HG03159 (cell line): Measurements from ENCODE around the gene ANAPC5.
"Not testable (repeated sequence)": the region's sequence is repeated elsewhere in the genome, so short reads cannot be mapped to it uniquely, and the experiment has no call there.

Experiments
- ATAC-seq: cut with Tn5 transposase; IDR thresholded peaks from one replicate; pipeline ENCODE4 v1.9.1; 2021; ENCODE audit warnings: mild to moderate bottlenecking, moderate library complexity; ENCODE audit not compliant: unreplicated experiment

ANAPC5 gene, protein sequence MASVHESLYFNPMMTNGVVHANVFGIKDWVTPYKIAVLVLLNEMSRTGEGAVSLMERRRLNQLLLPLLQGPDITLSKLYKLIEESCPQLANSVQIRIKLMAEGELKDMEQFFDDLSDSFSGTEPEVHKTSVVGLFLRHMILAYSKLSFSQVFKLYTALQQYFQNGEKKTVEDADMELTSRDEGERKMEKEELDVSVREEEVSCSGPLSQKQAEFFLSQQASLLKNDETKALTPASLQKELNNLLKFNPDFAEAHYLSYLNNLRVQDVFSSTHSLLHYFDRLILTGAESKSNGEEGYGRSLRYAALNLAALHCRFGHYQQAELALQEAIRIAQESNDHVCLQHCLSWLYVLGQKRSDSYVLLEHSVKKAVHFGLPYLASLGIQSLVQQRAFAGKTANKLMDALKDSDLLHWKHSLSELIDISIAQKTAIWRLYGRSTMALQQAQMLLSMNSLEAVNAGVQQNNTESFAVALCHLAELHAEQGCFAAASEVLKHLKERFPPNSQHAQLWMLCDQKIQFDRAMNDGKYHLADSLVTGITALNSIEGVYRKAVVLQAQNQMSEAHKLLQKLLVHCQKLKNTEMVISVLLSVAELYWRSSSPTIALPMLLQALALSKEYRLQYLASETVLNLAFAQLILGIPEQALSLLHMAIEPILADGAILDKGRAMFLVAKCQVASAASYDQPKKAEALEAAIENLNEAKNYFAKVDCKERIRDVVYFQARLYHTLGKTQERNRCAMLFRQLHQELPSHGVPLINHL

DNA sequence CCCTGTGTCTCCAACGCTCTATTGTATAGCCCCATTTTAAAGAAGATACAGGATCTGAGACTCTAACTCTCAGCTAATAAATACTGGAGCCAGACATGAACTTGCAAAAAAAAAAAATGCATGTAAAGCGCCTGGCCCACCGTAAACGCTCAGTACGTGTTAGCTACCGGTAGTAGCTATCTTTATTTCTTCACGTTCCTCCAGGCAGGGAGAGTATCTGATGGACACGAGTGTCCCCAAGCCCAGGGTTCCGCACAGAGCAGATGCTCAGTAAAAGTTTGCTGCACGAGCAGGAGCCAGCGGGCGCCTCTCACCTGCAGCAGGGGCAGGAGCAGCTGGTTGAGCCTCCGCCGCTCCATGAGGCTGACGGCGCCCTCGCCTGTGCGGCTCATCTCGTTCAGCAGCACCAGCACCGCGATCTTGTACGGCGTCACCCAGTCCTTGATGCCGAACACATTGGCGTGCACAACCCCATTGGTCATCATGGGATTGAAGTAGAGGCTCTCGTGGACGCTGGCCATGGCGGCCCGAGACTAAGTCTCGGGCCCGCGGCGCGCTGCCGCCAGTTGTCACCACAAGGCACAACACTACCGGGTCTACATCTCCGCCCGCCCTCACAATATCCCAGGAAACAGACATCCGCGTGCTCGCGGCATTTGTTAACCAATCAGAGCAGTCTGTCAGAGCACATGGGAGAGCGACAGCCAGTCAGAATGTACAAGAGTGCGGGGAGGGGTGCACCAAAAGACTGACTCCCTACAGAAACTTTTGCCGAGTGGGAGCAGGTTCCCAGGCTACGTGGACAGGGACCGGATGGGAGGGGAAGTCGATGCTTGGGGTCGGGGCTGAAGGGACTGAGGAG lies at the start of gene ANAPC5:
ANAPC5 (minus strand) TSS at position 592 of the 862 bp plus-strand sequence; CDS start at position 521, 71 bp downstream.
- peak; percentile 97 for ATAC-seq

DNA sequence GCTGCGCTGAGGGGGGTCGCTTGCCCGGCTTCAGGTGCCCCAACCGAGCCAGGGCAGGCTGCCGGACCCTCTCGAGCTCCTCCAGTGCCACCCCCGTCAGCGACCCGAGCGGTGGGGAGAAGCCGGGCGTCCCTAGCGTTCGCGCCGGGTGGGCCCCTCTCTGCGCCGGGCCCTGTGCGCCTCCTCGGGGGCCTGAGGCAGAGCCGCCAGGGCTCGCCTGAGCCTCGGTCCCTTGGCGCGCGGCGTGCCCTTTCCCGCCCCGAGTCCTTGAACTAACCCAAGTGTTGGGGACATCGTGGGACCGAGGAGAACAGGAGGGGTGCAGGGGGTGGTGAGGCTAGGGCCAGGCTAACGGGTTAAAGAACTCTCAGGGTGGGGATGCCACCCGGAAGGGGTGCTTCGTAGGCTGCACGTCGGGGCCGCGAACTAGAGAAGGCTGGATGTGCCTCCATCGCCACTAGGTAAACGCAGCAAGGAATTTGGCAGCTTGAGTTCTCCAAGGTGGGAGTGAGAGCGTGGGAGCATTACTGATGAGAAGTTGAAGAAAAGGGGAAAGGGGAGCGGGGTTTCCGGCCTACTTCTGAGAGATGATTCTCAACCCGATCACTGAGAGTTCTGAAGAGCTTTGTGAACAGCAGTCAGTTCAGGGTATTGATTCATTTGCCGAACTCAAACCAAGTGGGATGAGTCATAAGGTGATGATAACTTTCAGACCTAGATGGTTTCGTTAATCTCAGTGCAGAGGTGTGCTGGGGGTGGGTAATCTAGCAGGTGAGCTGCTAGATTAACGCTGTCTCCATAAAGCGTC lies 48.3 kb upstream of the ANAPC5 start:
- peak; percentile 38 for ATAC-seq

DNA sequence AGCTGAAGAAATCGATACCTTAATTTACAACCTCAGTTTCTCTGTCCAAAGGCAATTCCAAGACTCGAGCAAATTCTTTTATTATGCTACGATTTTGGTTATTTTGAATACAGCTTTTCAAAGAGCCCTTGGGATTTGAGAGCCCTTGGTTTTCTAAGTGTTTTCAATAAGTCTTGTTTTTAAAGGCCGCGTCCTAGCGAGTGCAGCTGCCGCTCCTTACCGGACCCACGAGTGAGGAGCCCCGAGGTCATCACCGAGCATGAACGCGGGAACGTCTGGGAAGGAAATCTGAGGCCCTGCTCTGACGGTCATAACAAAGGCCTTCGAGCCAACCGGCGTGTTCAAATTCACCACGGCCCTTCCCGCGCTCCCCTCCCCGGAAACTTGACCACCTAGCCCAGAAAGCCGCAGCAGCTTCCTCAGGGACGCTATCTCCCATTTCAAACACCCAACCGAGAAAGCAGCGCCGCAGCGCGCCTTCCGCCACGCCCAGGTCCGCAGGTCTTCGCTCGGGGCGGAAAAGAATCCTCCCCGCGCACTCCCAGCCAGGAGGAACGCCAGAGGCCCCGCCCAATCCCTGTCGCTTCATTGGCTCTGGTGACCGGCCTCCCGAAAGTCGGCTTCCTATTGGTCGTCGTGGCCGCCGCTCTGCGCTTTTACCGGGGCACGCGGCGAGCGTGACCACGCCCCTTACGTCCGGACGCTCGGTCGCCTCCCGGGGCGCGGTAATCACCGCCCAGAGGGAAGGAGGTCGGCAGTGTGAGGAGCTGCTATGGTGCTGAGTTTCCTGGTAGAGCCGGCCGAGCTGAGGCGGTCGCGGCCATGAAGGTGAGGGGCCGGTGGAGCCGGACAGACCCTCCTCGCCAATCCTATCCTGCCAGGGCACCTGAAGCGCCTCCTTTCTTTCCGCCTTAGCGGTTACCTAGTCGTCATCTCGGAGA lies 47.5 kb upstream of the ANAPC5 start, which contains the start of gene RNF34:
RNF34 (plus strand) TSS at position 728 of the 941 bp plus-strand sequence; CDS start at position 823, 95 bp downstream.
- ATAC-seq, result peak; percentile 91

DNA sequence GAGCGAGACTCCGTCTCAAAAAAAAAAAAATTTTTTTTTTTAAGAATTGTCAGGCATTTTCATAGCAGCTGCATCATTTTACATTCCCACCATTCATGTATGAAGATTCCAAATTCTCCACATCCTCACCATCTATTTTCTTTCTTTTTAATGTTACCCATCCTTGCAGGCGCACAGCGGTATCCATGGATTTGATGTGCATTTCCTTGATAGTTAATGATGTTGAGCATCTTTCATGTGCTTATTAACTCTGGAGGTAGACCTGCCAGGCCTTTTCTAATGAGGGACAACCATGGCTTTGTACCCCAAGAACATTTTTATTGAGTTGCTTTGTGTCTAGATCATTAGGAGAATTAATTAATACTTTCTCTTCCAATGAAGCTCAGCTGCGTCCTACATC lies 46.1 kb upstream of the ANAPC5 start:
- ATAC-seq, result no peak

DNA sequence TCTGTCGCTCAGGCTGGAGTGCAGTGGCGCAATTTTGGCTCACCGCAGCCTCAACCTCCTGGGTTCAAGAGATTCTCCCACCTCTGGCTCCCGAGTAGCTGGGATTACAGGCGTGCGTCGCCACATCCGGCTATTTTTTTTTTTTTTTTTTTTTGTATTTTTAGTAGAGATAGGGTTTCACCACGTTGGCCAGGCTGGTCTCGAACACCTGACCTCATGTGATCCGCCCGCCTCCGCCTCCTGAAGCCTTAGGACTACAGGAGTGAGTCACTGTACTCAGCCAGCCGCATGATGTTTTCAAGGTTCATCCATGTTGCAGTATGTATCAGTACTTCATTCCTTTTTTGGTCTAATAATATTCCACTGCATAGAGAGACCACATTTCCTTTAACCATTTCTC lies 45.3 kb upstream of the ANAPC5 start:
- no peak for ATAC-seq

DNA sequence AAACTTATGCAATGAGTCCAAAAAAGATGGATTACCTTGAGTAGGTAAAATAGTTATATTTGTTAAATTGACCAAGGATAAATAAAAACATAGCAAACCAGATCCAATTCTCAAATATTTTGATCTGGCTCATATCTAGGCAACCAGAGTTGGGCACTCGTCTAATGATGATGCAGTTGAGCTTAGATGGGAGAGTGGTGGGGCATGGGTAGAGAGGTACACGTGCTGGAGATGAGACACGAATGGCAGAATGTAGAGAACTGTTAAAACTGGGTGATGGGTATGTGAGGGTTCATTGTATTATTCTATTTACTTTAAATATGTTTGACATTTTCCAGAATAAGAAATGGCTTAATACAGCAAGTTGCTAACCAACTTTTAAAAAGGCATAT lies 40.1 kb upstream of the ANAPC5 start:
- no peak for ATAC-seq

DNA sequence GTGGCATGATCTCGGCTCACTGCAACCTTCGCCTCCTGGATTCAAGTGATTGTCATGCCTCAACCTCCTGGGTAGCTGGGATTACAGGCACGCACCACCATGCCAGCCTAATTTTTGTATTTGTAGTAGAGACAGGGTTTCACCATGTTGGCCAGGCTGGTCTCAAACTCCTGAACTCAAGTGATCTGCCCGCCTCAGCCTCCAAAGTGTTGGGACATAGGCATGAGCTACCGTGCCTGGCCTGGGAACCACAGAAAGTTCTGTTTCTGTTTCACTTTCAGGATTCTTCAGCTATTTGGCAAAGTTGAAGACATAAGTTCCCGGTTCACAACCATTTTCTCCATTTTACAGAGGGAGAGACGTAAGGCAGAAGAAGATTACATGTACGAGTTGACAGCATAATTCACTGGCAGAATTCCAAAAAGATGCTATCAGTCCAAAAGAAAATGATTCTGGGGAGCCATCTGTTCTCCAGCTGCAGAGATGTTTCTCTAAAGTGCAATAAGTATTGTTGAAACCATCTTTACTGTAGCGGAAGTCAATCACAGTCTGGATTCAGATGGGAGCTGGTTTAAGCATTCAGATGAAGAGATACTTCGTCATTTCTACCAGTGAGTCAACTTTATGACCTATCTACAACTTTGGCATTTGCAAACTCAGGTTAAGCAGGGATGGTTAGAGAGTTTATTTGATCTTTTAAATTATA lies 39.6 kb upstream of the ANAPC5 start:
- no peak for ATAC-seq

DNA sequence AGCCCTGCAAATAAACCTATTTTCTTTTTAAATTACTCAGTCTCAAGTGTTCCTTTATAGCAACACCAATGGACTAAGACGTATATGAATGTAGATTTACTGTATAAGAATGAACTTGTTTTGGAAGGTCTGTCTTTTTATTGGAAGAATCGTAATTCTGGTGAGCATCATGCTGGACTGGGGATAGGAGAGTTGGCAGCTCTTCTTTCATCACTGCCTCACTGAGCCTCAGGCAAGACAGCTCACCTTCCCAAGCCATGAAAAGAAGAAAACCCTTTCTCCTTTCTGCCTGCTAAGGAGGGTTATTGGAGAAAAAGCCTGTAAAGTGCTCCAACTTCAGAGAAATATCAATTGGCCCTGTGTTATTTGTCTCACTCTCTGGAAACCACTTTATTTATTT lies 38.6 kb upstream of the ANAPC5 start:
- no peak for ATAC-seq

DNA sequence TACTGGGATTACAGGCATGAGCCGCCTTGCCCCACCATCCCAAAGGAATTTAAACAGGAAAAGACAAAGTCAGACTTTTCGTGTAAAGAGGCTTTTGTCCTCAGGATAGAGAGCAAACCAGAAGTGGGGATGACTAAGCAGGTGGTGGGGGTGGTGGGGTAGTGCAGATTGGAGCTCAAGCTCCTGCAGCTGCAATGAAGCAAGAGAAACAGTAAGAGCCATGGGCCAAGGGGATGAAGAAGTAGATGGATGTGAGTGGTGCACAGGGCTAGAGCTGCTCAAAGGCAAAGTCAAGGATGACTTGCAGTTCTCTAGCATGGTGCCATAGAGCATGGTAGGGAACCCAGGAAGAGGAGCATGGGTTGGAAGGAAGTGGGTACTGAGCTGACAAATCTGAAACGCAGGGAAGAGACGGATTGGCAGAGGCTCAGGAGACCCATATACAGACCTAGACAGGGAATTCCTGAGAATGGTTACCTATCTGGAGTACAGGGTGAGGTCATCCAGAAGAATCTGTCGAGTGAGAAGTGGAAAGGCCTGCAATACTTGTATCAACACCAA lies 36.3 kb upstream of the ANAPC5 start:
- ATAC-seq, result no peak

DNA sequence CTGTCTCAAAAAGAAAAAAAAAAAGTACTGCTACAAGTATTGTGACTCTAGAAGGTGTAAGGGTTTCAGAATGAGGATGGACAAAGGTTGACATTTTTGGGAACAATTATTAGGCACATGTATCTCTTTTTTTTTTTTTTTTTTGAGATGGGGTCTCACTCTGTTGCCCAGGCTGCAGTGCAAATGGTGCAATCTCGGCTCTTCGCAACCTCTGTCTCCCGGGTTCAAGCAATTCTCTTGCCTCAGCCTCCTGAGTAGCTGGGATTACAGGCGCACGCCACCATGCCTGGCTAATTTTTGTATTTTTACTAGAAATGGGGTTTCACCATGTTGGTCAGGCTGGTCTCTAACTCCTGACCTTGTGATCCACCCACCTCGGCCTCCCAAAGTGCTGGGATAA lies 32.7 kb upstream of the ANAPC5 start:
- ATAC-seq, result not testable (repeated sequence)

DNA sequence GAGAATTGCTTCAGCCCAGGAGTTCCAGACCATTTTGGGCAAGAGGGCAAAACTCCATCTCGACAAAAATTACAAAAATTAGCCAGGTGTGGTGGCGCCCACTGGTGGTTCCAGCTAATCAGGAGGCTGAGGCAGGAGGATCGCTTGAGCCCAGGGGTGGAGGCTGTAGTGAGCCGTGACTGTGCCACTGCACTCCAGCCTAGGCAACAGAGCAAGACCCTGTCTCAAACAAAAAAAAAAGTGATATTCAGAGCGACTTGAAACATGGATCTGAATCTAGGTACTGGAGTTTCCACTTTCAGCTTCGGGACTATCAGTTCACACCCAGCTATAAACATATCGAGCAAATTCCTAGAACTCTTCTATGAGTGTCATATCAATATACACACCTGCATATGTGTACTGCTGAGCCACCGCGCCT lies 31.4 kb upstream of the ANAPC5 start:
- ATAC-seq, result no peak

DNA sequence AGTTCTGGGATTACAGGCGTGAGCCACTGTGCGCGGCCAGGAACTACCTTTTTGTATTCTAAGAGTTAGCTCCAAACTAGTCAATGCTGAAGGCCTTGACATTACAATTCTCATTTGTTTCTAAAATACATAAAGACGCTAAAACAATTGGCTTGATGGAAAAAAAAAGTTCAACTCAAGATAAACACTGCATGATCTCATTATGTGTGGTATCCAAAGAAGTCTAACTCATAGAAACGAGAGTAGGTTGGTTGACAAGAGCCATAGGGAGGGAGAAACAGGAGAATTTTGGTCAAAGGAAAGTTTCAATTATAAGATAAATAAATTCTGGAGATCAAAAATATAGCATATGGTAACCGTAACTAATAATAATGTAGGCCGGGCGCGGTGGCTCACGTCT lies 27.7 kb upstream of the ANAPC5 start:
- no peak for ATAC-seq

DNA sequence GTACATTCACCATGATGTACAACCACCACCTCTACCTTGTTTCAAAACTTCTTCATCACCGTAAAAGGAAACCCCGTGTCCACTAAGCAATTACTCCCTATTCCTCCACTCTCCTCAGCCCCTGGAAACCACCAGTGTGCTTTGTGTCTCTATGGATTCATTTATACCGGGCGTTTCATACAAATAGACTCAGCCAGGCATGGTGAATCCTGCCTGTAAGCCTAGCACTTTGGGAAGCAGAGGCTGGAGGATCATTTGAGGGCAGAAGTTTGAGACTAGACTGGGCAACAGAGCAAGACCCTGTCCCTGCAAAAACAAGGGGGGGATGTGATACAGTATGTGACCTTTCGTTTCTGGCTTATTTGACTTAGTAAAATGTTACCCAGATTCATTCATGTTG lies 26.5 kb upstream of the ANAPC5 start:
- ATAC-seq, result no peak

DNA sequence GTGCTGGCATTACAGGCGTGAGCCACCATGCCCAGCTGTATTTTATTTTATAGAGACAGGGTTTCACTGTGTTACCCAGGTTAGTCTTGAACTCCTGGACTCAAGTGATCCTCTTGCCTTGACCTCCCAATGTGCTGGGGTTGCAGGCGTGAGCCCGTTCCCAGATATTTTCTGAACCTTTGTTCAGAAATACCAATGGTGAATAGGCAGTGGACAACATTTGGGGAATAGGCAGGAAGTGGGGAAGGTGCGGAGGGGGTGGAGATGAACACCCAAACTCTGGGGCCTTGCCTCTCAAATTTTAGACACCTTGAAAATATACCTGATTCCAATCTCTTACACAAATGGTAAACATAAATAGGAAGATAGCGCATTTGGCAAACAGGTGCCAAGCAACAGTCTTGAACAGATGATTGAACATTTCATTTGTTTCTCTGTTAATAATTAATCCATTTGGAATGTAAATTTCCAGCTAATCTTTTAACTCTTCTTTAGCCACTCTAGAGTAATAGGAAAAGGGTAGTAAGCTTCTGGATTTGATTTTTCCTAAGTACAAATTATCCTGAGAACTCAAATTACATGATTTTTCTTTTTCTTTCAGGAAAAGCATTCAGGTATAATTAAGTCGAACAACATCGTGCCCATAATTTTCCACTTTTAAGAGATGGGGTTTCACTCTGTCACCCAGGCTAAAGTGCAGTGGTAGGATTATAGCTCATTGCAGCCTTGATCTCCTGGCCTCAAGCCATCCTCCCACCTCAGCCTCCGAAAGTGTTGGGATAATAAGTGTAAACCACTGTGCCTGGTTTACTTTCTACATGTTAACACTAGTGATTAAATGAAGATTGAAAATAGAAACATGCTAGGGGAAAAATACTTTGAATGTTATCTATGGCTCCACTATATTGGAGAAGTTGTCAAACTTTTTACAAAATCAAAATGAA lies 24.8 kb upstream of the ANAPC5 start:
- no peak for ATAC-seq

DNA sequence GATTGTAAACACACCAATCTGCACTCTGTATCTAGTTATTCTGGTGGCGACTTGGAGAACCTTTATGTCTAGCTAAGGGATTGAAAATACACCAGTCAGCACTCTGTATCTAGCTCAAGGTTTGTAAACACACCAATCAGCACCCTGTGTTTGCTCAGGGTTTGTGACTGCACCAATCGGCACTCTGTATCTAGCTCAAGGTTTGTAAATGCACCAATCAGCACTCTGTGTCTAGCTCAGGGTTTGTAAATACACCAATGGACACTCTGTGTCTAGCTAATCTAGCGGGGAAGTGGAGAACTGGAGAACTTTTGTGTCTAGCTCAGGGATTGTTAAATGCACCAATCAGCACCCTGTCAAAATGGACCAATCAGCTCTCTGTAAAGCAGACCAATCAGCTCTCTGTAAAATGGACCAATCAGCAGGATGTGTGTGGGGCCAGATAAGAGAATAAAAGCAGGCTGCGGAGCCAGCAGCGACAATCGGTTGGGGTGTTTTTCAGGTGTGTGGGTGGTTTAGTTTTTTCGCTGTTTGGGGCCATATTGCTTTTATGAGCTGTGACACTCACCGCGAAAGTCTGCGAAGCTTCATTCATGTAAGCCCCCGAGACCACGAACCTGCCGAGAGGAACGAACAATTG lies 22.9 kb upstream of the ANAPC5 start:
- ATAC-seq, result not testable (repeated sequence)

DNA sequence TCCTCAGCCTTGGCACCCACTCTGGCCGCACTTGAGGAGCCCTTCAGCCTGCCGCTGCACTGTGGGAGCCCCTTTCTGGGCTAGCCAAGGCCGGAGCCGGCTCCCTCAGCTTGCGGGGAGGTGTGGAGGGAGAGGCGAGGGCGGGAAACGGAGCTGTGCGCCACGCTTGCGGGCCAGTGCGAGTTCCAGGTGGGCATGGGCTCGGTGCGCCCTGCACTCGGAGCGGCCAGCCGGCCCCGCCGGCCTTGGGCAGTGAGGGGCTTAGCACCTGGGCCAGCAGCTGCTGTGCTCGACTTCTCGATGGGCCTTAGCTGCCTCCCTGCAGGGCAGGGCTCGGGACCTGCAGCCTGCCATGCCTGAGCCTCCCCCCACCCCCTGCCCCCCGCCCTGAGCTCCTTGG lies 22.1 kb upstream of the ANAPC5 start:
- not testable (repeated sequence) for ATAC-seq

DNA sequence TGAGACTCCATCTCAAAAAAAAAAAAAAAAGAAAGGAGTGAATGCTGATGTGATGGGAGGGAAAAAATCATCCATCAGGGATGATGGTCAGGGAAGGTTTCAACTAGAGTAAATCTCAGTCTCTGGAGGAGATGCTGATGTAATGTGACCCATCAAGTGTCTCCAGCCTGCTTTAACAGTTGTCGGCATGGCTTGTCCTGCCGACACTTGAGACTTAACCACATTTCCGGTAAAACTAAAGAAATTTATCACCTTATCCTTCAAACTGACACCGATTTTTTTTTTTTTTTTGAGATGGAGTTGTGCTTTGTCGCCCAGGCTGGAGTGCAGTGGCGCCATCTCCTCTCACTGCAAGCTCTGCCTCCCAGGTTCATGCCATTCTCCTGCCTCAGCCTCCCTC lies 21.5 kb upstream of the ANAPC5 start:
- no peak for ATAC-seq
